GM18909 (cell line): Measurements from ENCODE around the gene EIF3B.
"Not testable (repeated sequence)": the region's sequence is repeated elsewhere in the genome, so short reads cannot be mapped to it uniquely, and the experiment has no call there.

Source experiments
- ATAC-seq: cut with Tn5 transposase; IDR thresholded peaks from one replicate; pipeline ENCODE4 v1.9.1; 2021; ENCODE audit warnings: mild to moderate bottlenecking; ENCODE audit not compliant: unreplicated experiment, poor library complexity

Gene EIF3B

GRCh38 chr7:2394566-2395082, 40.0 kb downstream of the EIF3B start:
- ATAC-seq, result no peak

- ATAC-seq, result no peak
Measured at GRCh38 chr7:2398506-2398905, 43.9 kb downstream of the EIF3B start.

- no peak for ATAC-seq
Measured at GRCh38 chr7:2399848-2400587, 45.4 kb downstream of the EIF3B start.

DNA sequence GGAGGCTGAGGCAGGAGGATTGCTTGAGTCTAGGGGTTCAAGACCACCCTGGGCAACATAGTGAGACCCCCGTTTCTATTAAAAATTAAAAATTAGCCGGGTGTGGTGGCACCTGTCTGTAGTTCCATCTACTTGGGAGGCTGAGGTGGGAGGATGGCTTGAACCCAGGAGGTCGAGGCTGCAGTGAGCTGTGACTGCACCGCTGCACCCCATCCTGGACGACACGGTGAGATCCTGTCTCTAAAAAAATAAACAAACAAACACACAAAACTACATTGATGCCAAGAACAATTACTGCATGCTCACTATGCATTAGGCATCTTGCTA, 48.0 kb downstream of the EIF3B start:
- no peak for ATAC-seq

DNA sequence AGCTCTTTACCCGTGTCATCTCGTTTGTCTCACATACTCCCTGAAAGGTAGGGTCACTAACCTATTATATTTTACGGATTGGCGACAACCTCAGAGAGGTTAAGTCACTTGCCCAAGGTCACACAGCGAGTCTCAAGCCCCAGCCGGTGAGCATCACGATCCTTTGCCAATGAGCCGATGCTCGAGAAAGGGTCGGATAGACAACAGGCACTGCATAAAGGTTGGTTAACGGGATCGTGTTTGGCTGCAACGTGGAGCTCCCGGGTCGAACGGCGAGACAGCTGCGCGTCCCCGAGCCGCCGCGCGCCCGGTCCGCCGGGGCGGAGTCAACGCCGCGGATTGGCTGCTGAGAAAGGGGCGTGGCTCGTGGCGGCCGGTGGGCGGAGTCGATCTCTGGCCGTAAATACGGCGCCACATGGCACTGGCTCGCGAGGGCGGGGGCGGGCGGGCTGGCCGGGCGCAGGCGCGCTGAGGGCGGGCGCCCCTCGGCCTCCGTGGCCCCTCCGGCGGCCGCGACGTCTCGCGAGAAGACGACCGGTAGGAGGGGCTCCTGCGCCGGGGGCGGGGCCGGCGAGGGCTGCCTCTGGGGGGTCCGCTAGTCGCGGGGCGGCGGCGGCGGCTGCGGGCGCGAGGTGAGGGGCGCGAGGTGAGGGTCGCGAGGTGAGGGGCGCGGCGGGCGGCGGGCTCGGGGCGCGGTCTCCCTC, 48.5 kb downstream of the EIF3B start, which contains the start of gene CHST12:
Gene CHST12 (plus strand): TSS at position 598 of the 704 bp plus-strand sequence. CDS start 29,029 bp downstream, outside the sequence.
- peak; percentile 43 for ATAC-seq

- peak; percentile 7 for ATAC-seq
Measured at GRCh38 chr7:2403718-2404648, 49.4 kb downstream of the EIF3B start.

DNA sequence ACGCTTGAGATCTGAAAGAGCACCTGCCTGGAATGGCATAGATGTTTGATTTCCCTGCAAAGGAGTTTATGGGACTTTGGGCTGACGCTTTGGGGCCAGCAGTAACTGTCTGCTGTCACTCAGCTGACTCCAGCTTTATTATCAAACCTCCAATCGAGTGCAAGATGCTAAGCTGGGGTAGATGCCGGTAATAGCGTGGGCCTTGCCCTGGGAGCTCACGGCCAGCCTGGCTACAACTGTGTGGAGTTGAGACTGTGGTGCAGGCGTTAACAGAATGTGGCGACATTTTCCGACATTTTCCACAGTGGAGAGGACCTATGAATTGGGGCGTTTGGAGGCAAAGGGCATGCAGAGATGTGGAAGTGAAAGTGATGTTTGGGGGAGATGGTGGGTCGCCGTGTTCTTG, 50.1 kb downstream of the EIF3B start:
- no peak for ATAC-seq

- ATAC-seq, result no peak
Measured at GRCh38 chr7:2405201-2405600, 50.6 kb downstream of the EIF3B start.

DNA sequence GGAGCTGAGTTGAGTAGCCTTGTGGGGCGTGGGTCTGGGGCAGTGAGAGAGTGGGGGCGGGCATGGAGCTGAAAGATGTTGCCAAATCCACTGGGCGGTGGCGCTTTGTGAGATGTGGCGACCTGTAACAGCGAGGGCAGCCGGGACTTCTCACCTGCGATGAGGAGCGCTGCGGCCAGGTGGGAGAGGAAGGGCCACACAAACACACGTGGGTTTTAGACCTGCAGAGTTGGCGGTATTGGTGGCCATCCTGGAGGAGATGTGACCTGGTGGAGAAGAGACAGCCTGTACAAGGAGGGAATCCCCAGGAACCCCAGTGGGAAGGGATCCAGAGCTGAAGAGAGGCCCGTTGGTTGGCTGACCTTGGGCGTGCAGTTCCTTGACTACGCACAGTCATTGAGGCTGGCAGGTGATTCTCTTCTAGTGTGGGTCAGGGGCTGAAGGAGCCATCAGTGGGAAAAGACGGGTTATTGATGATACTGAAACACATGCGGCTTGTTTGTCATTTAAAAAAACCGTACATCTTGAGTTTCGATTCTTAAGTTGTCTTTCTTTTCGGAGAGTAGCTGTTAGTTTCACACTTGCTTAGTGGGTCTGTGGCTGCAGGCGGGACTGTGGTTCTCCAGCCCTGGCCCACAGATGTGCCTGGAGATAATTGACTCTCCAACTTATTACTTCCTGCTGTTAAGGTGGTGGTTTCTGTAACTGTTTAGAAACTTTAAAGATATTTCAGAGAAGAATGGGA, 51.1 kb downstream of the EIF3B start:
- peak; percentile 50 for ATAC-seq

- no peak for ATAC-seq
Measured at GRCh38 chr7:2409745-2410414, 55.3 kb downstream of the EIF3B start.

DNA sequence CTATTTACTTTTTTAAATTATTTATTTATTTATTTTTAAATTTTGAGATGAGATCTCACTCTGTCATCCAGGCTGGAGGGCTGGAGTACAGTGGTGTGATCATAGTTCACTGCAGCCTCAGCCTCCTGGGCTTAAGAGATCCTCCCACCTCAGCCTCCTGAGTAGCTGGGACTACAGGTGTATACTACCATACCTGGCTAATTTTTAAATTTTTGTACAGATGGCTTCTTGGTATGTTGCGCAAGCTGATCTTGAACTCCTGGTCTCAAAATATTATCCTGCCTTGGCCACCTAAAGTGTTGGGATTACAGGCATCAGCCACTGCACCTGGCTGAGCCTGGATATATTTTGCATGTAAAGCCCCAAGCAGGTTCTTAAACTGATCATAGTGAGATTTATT, 56.4 kb downstream of the EIF3B start:
- no peak for ATAC-seq

DNA sequence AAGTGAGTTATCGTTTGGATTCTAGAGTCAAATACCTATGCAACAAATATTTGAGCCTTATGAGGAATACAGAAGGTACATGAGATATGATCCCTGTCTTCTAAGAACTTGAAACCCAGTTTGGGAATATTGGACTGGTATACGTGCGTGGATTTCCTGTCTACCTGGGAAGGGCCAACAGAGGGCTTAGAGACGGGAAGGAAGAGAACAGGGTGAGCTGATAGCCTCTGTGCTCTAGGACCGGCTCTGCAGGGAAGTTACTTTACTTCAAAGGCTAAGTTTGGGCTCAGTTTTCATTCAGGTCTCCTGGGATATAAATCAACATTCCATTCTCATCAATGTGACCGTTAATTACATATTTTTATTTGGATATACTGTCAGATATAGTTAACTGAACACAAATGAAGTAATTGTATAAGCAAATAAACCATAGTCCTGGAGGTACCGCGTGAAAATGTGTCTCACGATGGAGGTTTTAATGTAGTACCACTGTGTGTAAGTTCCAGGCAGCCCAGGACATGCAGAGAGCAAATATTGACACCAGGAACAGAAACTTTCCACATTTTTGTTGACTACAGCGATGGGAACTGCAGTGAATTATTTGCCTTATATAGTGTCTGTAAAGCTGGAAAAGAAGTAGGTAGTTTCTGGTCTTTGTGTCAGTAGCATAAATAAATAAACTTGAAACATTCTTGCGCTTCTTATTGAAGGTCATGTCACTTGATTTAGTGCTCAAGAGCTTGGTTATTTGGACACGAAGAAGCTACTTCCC, 57.4 kb downstream of the EIF3B start:
- no peak for ATAC-seq

GRCh38 chr7:2412587-2413201, 58.1 kb downstream of the EIF3B start:
- no peak for ATAC-seq

DNA sequence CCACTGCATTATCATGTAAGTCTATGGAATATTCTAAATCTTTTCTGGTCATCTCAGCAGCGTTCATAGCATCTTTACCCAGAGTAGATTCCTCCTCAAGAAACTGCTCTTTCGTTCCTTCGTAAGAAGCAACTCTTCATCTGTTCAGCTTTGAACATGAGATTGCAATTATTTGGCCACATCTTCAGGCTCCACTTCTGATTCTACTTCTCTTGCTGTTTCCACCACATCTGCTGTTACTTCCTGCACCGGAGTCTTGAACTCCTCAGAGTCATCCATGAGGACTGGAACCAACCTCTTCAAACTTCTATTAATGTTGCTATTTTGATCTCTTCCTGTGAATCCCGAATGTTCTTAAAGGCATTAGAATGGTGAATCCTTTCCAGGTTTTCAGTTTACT, 61.4 kb downstream of the EIF3B start:
- no peak for ATAC-seq

GRCh38 chr7:2416650-2417049, 62.0 kb downstream of the EIF3B start:
- ATAC-seq, result no peak

DNA sequence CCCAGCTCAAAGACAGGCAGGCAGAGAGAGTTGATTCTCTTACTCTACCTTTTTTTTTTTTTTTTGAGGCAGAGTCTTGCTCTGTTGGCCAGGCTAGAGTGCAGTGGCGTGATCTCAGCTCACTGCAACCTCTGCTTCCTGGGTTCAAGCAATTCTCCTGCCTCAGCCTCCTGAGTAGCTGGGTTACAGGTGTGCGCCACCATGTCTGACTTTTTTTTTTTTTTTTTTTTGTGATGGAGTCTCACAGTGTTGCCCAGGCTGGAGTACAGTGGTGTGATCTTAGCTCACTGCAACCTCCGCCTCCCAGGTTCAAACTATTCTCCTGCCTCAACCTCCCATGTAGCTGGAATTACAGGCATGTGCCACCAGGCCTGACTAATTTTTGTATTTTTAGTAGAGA, 62.6 kb downstream of the EIF3B start:
- ATAC-seq, result not testable (repeated sequence)

DNA sequence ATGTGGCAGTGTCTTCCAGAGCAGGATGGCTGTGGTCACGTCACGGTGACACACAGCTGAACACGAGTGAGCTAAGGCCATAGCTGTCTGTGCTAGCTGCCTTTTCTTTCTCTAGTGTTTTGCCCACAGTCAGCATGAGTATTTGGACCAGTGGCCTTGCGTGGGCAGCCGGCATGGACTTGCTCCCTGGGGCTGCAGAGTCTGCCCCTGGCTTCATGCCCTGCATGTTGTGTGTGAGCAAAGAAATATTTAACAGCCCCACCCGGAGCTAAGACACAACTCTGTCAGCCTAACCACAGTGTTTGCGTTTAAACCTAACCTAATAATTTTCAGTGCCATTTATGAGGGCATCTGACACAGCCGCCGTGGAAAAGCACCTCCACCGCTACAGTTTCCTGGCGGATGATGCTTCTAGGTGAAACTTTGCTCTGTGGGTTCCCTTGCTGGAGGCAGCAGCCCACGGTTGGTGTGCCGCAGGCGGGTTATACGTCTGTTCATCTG, 63.4 kb downstream of the EIF3B start:
- ATAC-seq, result no peak
